ENCODE measurements around the gene KLK1.
"Not testable (repeated sequence)": the region's sequence is repeated elsewhere in the genome, so short reads cannot be mapped to it uniquely, and the experiment has no call there.

Gene KLK1

DNA sequence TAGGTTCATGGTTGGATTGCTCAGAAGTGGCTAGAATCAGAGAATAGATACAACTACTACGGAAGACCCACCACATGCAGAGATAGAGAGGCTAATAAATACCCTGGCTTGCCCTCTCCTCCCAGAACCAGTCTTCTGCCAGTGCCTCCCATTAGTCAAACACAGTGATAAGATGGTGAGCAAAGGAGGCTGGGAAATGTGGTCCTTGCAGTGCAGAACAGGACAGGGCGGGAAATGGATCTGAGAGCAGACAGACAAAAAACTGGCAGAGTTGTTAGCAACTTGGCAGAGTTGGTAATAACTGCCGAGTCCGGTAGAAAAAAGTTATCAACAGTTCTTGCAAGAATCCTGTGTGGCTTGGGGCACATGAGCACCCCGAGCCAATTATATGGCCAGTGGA is 8.7 kb downstream of the KLK1 start:
- DNase-seq (ENCODE audit: low read depth) = no peak

- no peak for DNase-seq (ENCODE audit: low read depth)
Measured at GRCh38 chr19:50812474-50812873, 11.1 kb downstream of the KLK1 start.

- DNase-seq (ENCODE audit: low read depth) = not testable (repeated sequence)
Measured at GRCh38 chr19:50811622-50812238, 11.9 kb downstream of the KLK1 start.

GRCh38 chr19:50808856-50809255 is 14.7 kb downstream of the KLK1 start:
- no peak for DNase-seq (ENCODE audit: low read depth)

GRCh38 chr19:50804420-50805272 is 18.9 kb downstream of the KLK1 start:
- DNase-seq (ENCODE audit: low read depth) = peak; percentile 92

DNA sequence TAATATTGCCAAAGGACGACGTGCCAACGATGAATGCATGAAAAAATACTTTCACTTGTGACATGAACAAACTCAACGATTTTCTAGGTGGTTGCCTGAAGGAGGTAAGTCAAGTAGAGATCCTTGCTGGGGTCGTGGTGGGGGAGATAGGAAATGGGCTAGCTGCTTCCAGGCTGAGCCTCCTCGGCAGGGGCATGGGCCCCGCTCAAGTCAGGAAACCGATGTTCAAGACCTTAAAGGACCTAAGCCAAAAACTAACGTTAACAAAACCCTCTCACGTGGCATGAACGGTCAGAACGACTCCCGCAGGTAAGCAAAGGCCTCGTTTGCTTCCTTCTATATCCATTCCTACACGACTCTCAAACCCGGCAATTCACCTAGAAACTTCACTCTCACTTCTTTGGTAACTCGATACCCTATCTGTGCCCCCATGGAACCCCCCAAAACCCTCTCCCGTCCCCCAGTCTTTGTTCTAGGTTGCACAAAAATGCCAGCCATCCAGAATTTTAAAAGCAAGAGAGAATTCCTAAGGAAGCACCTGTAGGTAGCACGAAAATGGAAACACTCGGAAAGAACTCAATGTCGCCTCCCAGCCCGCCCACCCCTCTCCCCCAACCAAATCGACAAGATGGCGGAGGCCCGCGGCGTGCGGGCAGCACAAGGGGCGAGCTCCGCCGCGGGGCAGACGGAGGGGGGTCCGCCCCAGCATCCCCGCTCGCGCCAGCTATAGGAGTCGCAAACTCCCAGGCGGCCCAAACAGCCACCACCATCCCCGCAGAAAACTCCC is 19.8 kb downstream of the KLK1 start:
- DNase-seq (ENCODE audit: low read depth) = no peak

DNA sequence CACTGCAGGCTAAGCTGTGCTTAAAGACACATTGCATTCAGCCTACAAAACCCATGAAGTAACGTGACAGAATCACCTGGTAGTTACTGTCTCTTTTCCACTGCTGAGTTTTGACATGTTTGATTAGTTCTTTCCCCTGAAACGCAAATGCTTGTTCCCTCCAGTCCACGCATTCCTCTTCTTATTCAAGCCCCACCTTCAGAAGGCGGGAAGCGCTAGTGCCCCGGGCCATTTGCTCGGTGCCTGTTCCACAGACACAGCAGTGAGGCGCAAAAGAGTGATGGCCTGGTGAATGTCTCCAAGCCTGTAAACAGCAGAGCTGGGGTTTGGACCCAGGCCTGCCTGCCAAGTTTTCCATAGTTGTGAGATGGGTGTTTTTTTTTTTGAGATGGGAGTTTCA is 22.5 kb downstream of the KLK1 start:
- DNase-seq (ENCODE audit: low read depth) = no peak

GRCh38 chr19:50799547-50799851 is 24.1 kb downstream of the KLK1 start:
- DNase-seq (ENCODE audit: low read depth) = no peak

- no peak for DNase-seq (ENCODE audit: low read depth)
Measured at GRCh38 chr19:50798659-50799546, 24.7 kb downstream of the KLK1 start.

- DNase-seq (ENCODE audit: low read depth) = no peak
Measured at GRCh38 chr19:50797781-50798658, 25.6 kb downstream of the KLK1 start.

DNA sequence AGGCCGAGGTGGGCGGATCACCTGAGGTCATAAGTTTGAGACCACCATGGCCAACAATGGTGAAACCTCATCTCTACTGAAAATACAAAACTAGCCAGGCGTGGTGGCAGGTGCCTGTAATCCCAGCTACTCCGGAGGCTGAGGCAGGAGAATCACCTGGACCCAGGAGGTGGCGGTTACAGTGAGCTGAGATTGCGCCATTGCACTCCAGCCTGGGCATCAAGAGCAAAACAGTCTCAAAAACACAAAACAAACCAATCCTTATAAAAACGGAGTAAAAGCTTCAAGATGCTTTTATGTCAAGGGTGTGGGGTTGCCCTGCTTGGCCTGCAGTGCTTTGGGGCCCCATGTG is 26.2 kb downstream of the KLK1 start:
- no peak for DNase-seq (ENCODE audit: low read depth)

DNA sequence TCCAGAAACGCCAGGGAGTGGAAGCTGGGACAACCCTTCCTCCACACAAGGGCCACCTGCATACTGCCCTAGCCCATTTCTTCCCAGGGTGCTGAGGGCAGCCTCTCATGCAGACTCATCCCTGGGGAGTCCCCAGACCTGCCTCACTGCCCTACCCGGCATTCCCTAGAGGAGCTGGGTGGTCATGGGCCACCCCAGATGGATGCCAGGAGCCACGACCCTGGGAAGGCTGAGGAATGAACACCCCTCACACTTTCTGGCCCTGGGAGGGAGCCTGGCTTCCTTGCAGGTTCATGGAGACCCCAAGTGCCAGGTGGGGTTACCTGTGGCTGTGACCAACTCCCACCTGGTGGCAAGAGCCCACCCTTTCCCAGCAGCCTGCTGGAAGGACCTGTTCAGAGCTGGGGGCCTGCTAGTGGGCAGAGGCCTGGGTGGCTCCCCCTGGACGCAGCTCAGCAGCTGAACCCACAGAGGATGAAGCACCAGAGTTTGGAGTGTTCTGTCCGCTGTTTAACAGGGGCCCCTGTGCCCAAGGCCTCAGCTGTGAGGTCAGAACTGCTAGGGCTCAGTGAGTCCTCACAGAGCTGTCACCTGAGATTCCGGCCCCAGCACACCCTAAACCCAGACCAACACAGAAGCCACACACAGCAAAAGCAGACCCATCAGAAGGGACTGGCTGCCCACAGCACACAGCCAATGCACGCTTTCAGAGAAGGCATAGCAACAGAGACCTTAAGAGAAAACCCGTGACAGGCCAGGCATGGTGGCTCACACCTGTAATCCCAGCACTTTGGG is 26.8 kb downstream of the KLK1 start:
- DNase-seq (ENCODE audit: low read depth) = no peak

GRCh38 chr19:50796128-50796633 is 27.4 kb downstream of the KLK1 start:
- no peak for DNase-seq (ENCODE audit: low read depth)

- no peak for DNase-seq (ENCODE audit: low read depth)
Measured at GRCh38 chr19:50795664-50796073, 27.9 kb downstream of the KLK1 start.

DNA sequence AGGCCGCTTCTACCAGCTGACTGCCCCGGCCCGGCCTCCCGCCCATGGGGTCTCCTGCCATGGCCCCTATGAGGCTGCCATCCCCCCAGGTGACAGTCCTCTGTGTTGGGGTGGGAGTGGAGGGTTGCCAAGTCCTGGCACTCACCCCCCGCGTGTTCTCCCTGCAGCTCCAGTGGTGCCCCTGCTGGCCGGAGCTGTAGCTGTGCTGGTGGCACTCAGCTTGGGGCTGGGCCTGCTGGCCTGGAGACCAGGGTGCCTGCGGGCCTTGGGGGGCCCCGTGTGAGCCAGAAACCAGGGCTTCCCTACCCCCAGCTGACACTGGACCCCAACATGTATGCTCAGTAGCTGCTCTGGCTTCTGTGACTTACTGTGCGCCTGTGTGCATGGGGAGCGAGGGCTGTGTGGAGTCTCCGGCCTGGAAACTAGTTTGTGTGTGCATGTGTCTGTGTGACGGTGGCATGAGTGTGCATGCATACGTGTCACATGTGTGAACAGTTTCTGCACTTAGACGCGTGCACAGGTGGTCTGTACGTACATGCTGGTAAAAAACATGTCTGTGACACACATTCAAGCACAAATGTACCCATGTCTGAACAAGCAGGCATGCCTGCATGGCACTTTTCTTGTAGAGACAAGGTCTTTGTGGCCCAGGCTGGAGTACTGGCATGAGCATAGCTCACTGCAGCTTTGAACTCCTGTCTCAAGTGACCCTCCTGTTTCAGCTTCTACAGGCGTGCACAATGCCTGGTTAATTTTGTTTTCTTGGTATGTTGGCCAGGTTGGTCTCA is 28.5 kb downstream of the KLK1 start:
- DNase-seq (ENCODE audit: low read depth) = no peak

DNA sequence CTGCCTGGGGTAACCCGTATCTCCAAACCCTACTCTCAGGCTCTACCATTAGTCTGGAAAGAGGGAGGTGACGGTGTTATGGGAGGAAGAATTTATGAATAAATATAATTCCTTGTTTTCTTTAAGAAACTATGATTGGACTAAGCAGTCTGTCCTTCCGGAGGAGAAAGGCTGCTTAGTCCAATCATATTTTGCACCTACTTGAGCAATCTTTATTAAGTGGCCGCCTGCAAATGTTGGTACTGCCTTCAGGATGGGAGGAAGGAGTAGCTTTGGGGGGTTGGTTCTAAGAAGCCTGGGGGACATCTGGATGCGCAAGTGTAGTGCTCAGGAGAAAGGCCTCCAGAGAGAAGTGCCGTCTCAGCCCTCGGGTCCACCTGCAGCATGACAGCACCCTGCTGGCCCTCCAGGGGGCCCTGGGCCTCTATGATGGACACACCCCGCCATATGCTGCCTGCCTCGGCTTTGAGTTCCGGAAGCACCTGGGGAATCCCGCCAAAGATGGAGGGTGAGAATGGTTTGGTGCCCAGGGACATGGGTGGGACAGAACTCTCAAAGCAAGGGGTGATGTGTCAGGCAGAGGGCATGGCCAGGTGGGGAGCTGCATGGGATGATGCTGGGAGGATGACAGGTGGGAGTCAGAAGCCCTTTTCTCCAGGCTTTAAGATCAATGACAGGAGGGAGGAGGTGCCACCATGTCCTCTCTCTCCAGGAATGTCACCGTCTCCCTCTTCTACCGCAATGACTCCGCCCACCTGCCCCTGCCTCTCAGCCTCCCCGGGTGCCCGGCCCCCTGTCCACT is 29.3 kb downstream of the KLK1 start:
- DNase-seq (ENCODE audit: low read depth) = no peak

- DNase-seq (ENCODE audit: low read depth) = no peak
Measured at GRCh38 chr19:50793558-50794065, 30.0 kb downstream of the KLK1 start.

Data from activated T-helper 1 cell treated with Interleukin-2 at 50 U/mL for 16 hours (primary cell).